Colonic mucosa (tissue), 4 donors: ENCODE results near the gene FAM219A. TPM values are rescaled to one million over a fixed set of nuclear protein-coding genes. Genes with fewer than 3 reads are reported as not detected.

Experiments
- DNase-seq: peaks from one replicate; pipeline ENCODE4 v3.0.0-alpha.2; 2020
- H3K27ac ChIP-seq: fragments of 200-600 bp; one replicate; pipeline ENCODE4 v1.8.0; 2021
- H3K27me3 ChIP-seq: fragments of 200-600 bp; one replicate; pipeline ENCODE4 v1.8.0; 2021
- H3K36me3 ChIP-seq: fragments of 200-600 bp; one replicate; pipeline ENCODE4 v1.8.0; 2021
- H3K4me1 ChIP-seq: fragments of 200-600 bp; one replicate; pipeline ENCODE4 v1.8.0; 2021; ENCODE audit warnings: mild to moderate bottlenecking
- H3K4me3 ChIP-seq: fragments of 200-600 bp; one replicate; pipeline ENCODE4 v1.8.0; 2021
- H3K9ac ChIP-seq, 2 donors: one replicate each; pipeline ENCODE4 v1.7.0; 2013; ENCODE audit warnings: control low read depth in 2 of 2, low read depth in 2 of 2, low read length in 2 of 2
- H3K9me3 ChIP-seq: fragments of 200-600 bp; one replicate; pipeline ENCODE4 v1.8.0; 2021
- CTCF ChIP-seq: fragments of 200-600 bp; IDR thresholded peaks from one replicate; pipeline ENCODE4 v1.8.0; 2022; ENCODE audit warnings: antibody characterized with exemption, mild to moderate bottlenecking
- intact Hi-C: fragments of 100-400 bp; cut with DNase I; formaldehyde crosslinking; loops from one replicate; pipeline ENCODE4 v1.14.1; 2022
- total RNA-seq, 2 donors: library from RNA; stranded (reverse); fragmentation: NEBNext Ultra II Directional in 1 of 2; extraction: Animal tissue kit (Norgen Biotek cat#: 25700) in 1 of 2; gene quantifications; one replicate each; pipeline ENCODE4 v1.2.1, GENCODE V29; 2021
- donor health status: healthy.
- donor health status: DM: no; HTN: no; CAD: no.
- donor health status: DM: no; HTN: no; CAD: no.

FAM219A gene
- total RNA-seq, 2 donors from 2014 or later, result 6.3 to 7.5 TPM

- peak; percentile 65 for DNase-seq
- Histone ChIP-seq H3K27me3 (no peaks in the 10 kb centered on the region), H3K9ac (no peak overlapping the region), H3K9me3 (no peaks in the 10 kb centered on the region), H3K27ac (no peak overlapping the region), H3K4me1 (no peaks in the 10 kb centered on the region), H3K36me3 (no peaks in the 10 kb centered on the region), H3K4me3 (no peak overlapping the region)
- intact Hi-C loops, result loop anchor here (2.0 kb wide), 1 partner anchor 64 kb away; no protein-coding TSS in a partner anchor
- TF ChIP-seq CTCF, result peak; percentile 99
These were observed 42.4 kb upstream of the FAM219A start for GRCh38 chr9:34500623-34501267.

- intact Hi-C loops, result no loop called here
- Histone ChIP-seq H3K4me3 (no peak overlapping the region), H3K27ac (no peak overlapping the region), H3K9me3 (no peaks in the 10 kb centered on the region), H3K27me3 (no peaks in the 10 kb centered on the region), H3K4me1 (no peaks in the 10 kb centered on the region), H3K9ac (no peak overlapping the region), H3K36me3 (no peaks in the 10 kb centered on the region)
- no peak for TF ChIP-seq CTCF
- no peak for DNase-seq
These were observed 40.7 kb upstream of the FAM219A start for GRCh38 chr9:34499076-34499475.

- Histone ChIP-seq H3K4me3 (no peak overlapping the region), H3K9me3 (no peaks in the 10 kb centered on the region), H3K4me1 (no peaks in the 10 kb centered on the region), H3K27ac (no peak overlapping the region), H3K27me3 (no peaks in the 10 kb centered on the region), H3K9ac (no peak overlapping the region), H3K36me3 (no peaks in the 10 kb centered on the region)
- intact Hi-C loops, result no loop called here
- DNase-seq, result no peak
- TF ChIP-seq CTCF, result no peak
These were observed 40.2 kb upstream of the FAM219A start for GRCh38 chr9:34498553-34498952.

- no peak for DNase-seq
- Histone ChIP-seq H3K27ac (no peak overlapping the region), H3K27me3 (no peaks in the 10 kb centered on the region), H3K9me3 (no peaks in the 10 kb centered on the region), H3K36me3 (no peaks in the 10 kb centered on the region), H3K4me1 (no peaks in the 10 kb centered on the region), H3K9ac (no peak overlapping the region), H3K4me3 (no peak overlapping the region)
- intact Hi-C loops, result no loop called here
- no peak for TF ChIP-seq CTCF
These were observed 37.9 kb upstream of the FAM219A start for GRCh38 chr9:34496149-34496712.

GRCh38 chr9:34493972-34494535 lies 35.7 kb upstream of the FAM219A start:
- Histone ChIP-seq H3K4me3 (no peak overlapping the region), H3K27me3 (no peaks in the 10 kb centered on the region), H3K4me1 (no peaks in the 10 kb centered on the region), H3K36me3 (no peaks in the 10 kb centered on the region), H3K9me3 (no peaks in the 10 kb centered on the region), H3K27ac (no peak overlapping the region), H3K9ac (no peak overlapping the region)
- no peak for TF ChIP-seq CTCF
- intact Hi-C loops, result no loop called here
- DNase-seq, result no peak
